ENCODE data around the gene SLC5A6.
A peak's percentile ranks its signal among the peaks of the same experiment; 100 is the strongest.

The SLC5A6 gene

GRCh38 chr2:27221166-27221565 lies 9.1 kb upstream of the SLC5A6 start:
- ATAC-seq (ENCODE audit: low read depth): no peak
- TF ChIP-seq, protein P1, sequence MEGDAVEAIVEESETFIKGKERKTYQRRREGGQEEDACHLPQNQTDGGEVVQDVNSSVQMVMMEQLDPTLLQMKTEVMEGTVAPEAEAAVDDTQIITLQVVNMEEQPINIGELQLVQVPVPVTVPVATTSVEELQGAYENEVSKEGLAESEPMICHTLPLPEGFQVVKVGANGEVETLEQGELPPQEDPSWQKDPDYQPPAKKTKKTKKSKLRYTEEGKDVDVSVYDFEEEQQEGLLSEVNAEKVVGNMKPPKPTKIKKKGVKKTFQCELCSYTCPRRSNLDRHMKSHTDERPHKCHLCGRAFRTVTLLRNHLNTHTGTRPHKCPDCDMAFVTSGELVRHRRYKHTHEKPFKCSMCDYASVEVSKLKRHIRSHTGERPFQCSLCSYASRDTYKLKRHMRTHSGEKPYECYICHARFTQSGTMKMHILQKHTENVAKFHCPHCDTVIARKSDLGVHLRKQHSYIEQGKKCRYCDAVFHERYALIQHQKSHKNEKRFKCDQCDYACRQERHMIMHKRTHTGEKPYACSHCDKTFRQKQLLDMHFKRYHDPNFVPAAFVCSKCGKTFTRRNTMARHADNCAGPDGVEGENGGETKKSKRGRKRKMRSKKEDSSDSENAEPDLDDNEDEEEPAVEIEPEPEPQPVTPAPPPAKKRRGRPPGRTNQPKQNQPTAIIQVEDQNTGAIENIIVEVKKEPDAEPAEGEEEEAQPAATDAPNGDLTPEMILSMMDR (IDR thresholded peaks at IDR 0.05; ENCODE audit: poor library complexity, severe bottlenecking): no peak
- H3K9me3 ChIP-seq (ENCODE audit: severe bottlenecking): no peaks in the 10 kb centered on the region
- H3K36me3 ChIP-seq (ENCODE audit: low read depth): peaks cover 89% of the 10 kb centered on the region
- DNase-seq (ENCODE audit: low spot score): no peak
- peaks cover 9% of the 10 kb centered on the region for H3K4me1 ChIP-seq (ENCODE audit: insufficient read depth, poor library complexity, severe bottlenecking)
- no peaks in the 10 kb centered on the region for H3K27me3 ChIP-seq (ENCODE audit: insufficient read depth, poor library complexity, severe bottlenecking)
- H3K27ac ChIP-seq (ENCODE audit: poor library complexity, severe bottlenecking): no peak overlapping the region
- H3K4me3 ChIP-seq (ENCODE audit: severe bottlenecking): no peak overlapping the region

- ATAC-seq (ENCODE audit: low read depth) (no peak), DNase-seq (ENCODE audit: low spot score) (no peak)
- peaks cover 88% of the 10 kb centered on the region for H3K36me3 ChIP-seq (ENCODE audit: low read depth)
- H3K9me3 ChIP-seq (ENCODE audit: severe bottlenecking): no peaks in the 10 kb centered on the region
- no peaks in the 10 kb centered on the region for H3K27me3 ChIP-seq (ENCODE audit: insufficient read depth, poor library complexity, severe bottlenecking)
- H3K4me3 ChIP-seq (ENCODE audit: severe bottlenecking): no peak overlapping the region
- H3K27ac ChIP-seq (ENCODE audit: poor library complexity, severe bottlenecking): no peak overlapping the region
- TF ChIP-seq, protein P1 (IDR thresholded peaks at IDR 0.05; ENCODE audit: poor library complexity, severe bottlenecking): no peak
- H3K4me1 ChIP-seq (ENCODE audit: insufficient read depth, poor library complexity, severe bottlenecking): peaks cover 9% of the 10 kb centered on the region
Observed at GRCh38 chr2:27220091-27220490, 8.0 kb upstream of the SLC5A6 start.

GRCh38 chr2:27219091-27219490 lies 7.0 kb upstream of the SLC5A6 start:
- DNase-seq (ENCODE audit: low spot score) (no peak), ATAC-seq (ENCODE audit: low read depth) (no peak)
- H3K4me3 ChIP-seq (ENCODE audit: severe bottlenecking): no peak overlapping the region
- no peaks in the 10 kb centered on the region for H3K27me3 ChIP-seq (ENCODE audit: insufficient read depth, poor library complexity, severe bottlenecking)
- peaks cover 9% of the 10 kb centered on the region for H3K4me1 ChIP-seq (ENCODE audit: insufficient read depth, poor library complexity, severe bottlenecking)
- H3K27ac ChIP-seq (ENCODE audit: poor library complexity, severe bottlenecking): no peak overlapping the region
- TF ChIP-seq, protein P1 (IDR thresholded peaks at IDR 0.05; ENCODE audit: poor library complexity, severe bottlenecking): no peak
- no peaks in the 10 kb centered on the region for H3K9me3 ChIP-seq (ENCODE audit: severe bottlenecking)
- peaks cover 86% of the 10 kb centered on the region for H3K36me3 ChIP-seq (ENCODE audit: low read depth)

DNA sequence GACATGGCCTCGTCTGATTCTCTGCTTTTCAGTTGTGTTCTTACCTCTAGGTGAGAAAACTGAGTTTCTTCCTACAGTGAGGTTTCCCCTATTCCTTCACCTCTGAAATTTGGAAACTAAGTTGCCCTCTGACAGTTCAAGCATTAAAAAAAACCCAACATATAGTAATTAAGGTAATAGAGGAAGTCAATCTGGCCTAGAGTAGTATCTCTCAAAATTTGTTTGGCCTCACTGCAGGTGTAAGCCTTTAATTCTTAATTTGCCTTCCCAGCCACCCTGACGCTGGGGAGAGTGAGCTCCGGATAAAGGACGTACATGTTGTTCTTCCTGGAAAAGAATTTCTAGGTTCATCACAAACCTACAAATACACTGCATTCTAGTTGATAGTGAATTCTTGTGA lies 6.5 kb upstream of the SLC5A6 start:
- H3K27me3 ChIP-seq (ENCODE audit: insufficient read depth, poor library complexity, severe bottlenecking): no peaks in the 10 kb centered on the region
- peak overlapping the region; percentile 53 for H3K27ac ChIP-seq (ENCODE audit: poor library complexity, severe bottlenecking)

More for the DNA sequence above, 6.5 kb upstream of the SLC5A6 start:
- H3K9me3 ChIP-seq (ENCODE audit: severe bottlenecking): no peaks in the 10 kb centered on the region
- H3K4me1 ChIP-seq (ENCODE audit: insufficient read depth, poor library complexity, severe bottlenecking): peaks cover 9% of the 10 kb centered on the region
- TF ChIP-seq, protein P1 (IDR thresholded peaks at IDR 0.05; ENCODE audit: poor library complexity, severe bottlenecking): no peak
- no peak overlapping the region for H3K4me3 ChIP-seq (ENCODE audit: severe bottlenecking)
- peaks cover 86% of the 10 kb centered on the region for H3K36me3 ChIP-seq (ENCODE audit: low read depth)
- DNase-seq (ENCODE audit: low spot score): no peak
- no peak for ATAC-seq (ENCODE audit: low read depth)
